Frontal cortex (tissue), 4 donors: ENCODE results near the gene RPRD1A. TPM values are rescaled to one million over a fixed set of nuclear protein-coding genes. Genes with fewer than 3 reads are reported as not detected.
"Not testable (repeated sequence)": the region's sequence is repeated elsewhere in the genome, so short reads cannot be mapped to it uniquely, and the experiment has no call there.

ENCODE experiments used
- DNase-seq, 2 donors: peaks; one replicate each; pipeline ENCODE4 v3.0.0; 2012; ENCODE audit warnings: low spot score in 2 of 2
- FAIRE-seq: peaks from 2 replicates; lab custom pipeline; 2012; peaks lifted over from hg19 to GRCh38; lab: Jason Lieb, UNC
- total RNA-seq: library from RNA; depleted of rRNA; stranded (reverse); fragments of >200 nt; gene quantifications from one replicate; pipeline ENCODE4 v1.2.3, GENCODE V29; 2014
- donor health status: control.
- donor health status: control.
- donor health status: control.

RPRD1A gene
- total RNA-seq, 1 donor from 2014 or later = 143 TPM

GRCh38 chr18:36081118-36081517, 13.8 kb upstream of the RPRD1A start:
- DNase-seq, FAIRE-seq: not testable (repeated sequence)

DNA sequence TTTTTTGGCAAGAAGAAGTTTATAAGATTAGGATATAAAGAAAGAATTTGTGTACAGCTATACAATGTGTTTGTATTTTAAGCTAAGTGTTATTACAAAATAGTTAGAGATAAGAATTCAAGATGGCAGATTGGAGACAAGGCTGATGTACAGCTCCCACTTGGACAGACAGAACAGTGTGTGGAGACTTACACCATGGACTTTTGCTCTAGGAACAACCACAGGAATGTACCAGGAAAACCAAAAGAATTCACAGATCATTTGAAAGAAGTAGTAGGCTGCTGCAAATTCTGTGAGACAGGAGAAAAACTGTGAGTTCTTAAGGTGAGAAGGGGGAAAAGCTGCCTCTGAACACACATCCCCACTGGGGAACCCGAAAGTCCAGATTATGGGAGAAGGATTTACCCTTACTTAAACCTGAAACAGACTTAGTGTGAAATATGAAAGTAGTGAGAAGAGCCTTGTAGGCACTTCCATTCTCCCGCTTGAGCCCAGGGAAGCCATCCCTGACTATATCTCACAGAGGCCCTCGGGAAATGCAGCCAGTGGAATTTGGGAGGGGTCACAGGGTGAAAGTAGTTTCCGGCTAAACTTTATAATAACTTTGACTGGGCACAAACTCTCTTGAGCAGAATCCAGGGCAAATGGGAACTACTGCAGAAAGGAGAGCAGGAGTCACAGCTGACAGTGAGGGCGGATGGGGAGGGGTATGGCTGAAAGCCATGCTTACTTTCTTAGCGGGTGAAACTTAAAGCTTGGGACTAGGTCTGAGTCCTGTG, 11.6 kb upstream of the RPRD1A start:
- DNase-seq = no peak
- no peak for FAIRE-seq

- not testable (repeated sequence) for FAIRE-seq
These were observed 10.4 kb upstream of the RPRD1A start for GRCh38 chr18:36077764-36078163.

DNA sequence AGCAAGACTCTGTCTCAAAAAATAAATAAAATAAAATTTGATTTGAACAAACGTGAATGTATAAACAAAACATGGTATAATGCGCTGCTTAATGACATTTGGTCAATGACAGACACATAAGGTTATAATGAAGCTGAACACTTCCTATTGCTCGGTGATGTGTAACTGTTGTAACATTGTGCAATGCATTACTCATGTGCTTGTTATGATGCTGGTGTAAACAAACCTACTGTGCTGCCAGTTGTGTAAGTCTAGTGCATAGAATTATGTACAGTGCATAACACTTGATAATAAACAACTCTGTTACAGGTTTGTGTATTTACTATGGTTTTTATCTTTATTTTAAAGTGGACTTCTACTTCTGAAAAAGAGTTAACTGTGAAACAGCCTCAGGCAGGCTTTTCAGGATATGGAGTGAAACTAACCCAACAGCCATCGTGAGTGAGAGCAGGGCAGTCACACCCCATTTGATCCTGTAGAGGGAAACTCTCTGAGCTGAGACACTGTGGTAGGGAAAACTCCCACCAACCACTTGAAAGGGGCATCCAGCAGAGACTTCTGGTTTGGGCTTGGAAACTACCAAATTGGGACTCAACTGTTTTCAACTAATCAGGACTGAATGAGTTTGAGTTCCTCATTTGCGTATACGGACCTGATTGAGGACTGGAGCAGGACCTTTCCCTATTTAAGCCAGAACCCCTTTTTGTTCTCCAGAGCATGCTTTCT, 8.7 kb upstream of the RPRD1A start:
- DNase-seq = no peak

More at GRCh38 chr18:36077764-36078163, 10.4 kb upstream of the RPRD1A start:
- not testable (repeated sequence) for DNase-seq

GRCh38 chr18:36074435-36074834, 7.1 kb upstream of the RPRD1A start:
- no peak for FAIRE-seq
- no peak for DNase-seq

More for the DNA sequence above, 8.7 kb upstream of the RPRD1A start:
- no peak for FAIRE-seq

GRCh38 chr18:36073676-36074075, 6.3 kb upstream of the RPRD1A start:
- no peak for DNase-seq
- FAIRE-seq = no peak

GRCh38 chr18:36072406-36072805, 5.0 kb upstream of the RPRD1A start:
- not testable (repeated sequence) for DNase-seq, FAIRE-seq

GRCh38 chr18:36066686-36067054, 689 bp downstream of the RPRD1A start:
- DNase-seq (no peak), FAIRE-seq (no peak)

DNA sequence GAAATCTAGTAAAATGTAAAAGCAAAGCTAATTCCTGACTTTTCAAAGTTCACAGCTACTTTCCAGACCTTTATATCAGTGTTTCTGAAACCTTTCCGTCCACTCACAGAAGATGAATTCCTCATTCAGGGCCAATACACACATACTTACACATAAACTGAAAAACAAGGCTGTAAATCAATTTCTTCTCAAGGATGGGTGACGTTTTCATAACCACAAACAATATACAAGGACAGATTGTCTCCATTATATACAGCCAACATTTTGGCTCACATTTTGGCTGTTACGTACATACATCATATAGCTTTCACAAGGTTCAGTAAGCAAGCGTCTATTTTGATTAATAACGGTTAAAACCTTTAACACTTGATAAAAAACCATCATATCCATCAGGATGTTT, 1.4 kb downstream of the RPRD1A start:
- DNase-seq = no peak
- no peak for FAIRE-seq

GRCh38 chr18:36064809-36065079, 2.6 kb downstream of the RPRD1A start:
- not testable (repeated sequence) for DNase-seq, FAIRE-seq

- FAIRE-seq = no peak
- DNase-seq = no peak
These were observed 3.1 kb downstream of the RPRD1A start for GRCh38 chr18:36064027-36064808.

- DNase-seq (no peak), FAIRE-seq (no peak)
These were observed 8.7 kb downstream of the RPRD1A start for GRCh38 chr18:36058674-36059073.

- DNase-seq (no peak), FAIRE-seq (no peak)
These were observed 15.6 kb downstream of the RPRD1A start for GRCh38 chr18:36051760-36052159.

DNA sequence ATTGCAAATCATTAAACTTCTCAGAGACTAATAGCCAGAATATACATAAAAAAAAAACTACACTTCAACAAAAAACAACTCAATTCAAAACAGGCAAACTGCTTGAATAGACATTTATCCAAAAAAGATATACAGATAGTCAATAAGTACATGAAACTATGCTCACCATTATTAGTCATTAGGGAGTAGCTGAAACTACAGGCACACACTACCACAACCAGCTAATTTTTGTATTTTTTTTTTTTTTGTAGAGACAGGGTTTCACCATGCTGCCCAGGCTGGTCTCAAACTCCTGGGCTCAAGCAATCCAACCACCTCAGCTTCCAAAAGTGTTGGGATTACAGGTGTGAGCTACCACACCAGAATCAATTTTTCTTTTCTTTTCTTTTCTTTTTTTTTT, 16.9 kb downstream of the RPRD1A start:
- FAIRE-seq (no peak), DNase-seq (no peak)

DNA sequence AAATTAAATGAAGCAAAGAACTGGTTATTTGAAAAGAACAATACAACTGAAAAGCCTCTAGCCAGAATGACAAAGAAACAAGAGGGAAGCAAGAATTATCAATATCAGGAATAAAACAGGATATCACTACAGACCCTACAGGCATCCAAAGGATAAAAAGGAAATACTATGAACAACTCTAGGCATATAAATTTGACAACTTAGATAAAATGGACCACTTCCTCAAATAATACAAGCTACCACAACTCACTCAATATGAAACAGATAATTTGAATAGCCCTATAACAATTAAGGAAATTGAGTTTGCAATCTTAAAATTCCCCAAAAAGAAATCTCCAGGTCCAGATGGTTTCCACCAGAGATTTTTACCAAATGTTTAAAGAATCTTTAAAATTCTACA, 19.8 kb downstream of the RPRD1A start:
- no peak for FAIRE-seq
- DNase-seq = no peak

DNA sequence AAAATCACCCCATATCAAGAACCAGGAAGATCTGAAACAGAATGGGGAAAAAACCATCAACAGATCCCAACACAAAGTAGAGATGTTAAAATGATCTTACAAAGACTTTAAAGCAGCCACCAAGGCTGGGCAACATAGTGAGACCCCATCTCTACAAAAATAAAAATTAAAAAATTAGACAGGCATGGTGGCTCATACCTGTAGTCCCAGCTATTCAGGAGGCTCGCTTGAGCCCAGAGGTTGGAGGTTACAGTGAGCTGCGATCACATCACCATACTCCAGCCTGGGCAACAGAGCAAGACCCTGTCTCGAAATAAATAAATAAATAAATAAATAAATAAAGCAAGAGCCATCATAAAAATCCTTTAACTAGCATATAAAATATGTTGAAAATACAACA, 20.5 kb downstream of the RPRD1A start:
- FAIRE-seq = no peak

DNA sequence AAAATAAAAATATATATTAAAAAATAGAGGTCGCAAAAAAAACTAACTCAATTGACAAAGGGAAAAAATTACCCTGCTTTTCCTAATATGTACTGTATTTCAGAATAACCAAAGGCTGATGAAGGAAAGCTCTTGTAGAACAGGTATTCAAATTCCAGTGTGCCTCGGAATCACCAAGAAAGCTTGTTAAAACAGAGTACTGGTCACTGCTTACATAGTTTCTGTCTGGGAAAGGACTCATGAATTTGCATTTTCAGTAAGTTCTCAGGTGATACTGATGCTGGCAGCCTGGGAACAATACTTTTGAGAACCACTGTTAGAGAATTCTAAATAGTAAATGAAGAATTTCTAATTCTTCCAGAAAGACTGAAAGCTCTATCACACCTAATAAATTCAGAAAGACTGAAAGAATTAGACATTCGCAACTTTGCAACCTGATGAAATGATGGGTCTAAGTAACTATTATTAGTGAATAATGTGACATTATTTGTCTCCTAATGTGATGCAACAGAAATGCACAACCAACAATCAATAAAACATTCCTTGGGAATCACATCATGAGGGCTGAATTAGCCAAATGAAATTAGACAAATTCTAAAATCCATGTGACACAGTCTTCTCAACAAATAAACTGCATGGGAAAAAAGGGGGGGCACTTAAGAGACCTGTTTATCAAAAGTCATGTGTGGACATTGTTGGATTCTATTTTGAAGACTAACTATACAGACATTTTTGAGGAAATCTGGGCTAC, 21.9 kb downstream of the RPRD1A start:
- FAIRE-seq (no peak), DNase-seq (no peak)

More for the DNA sequence above, 20.5 kb downstream of the RPRD1A start:
- no peak for DNase-seq

- FAIRE-seq (no peak), DNase-seq (no peak)
These were observed 24.2 kb downstream of the RPRD1A start for GRCh38 chr18:36043153-36043552.

DNA sequence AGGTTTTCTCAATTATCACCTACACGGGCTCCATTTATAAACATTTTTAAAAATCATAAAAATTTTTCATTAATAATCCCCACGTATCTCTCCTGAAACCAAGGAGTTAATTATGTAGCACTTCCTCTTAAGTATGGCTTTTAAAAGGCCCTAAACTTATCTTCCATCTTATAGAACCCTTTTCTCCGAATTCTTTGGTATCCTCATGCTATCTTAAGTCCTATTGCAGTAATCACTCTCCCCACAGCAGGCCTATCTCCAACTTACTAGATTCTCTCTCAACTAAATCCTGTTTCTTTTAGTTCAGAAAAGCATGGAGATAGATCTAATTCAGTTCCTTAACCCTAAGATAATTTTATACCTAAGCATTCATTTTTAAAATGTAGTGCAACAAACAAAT, 26.2 kb downstream of the RPRD1A start:
- FAIRE-seq (no peak), DNase-seq (no peak)

DNA sequence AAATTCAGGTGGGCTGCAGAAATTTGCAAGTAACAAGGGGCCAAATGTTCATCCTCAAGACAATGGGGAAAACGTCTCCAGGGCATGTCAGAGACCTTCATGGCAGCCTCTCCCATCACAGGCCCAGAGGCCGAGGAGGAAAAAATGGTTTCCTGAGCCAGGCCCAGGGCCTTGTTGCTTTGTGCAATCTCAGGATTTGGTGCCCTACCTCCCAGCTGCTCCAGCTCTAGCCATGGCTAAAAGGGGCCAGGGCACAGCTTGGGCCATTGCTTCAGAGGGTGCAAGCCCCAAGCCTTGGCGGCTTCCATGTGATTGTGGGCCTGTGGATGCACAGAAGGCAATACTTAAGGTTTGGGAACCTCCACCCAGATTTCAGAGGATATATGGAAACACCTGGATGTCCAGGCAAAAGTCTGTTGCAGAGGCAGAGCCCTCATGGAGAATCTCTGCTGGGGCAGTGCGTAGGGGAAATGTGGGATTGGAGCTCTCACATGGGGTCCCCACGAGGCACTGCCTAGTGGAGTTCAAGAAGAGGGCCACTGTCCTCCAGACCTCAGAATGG, 29.2 kb downstream of the RPRD1A start:
- FAIRE-seq (no peak), DNase-seq (no peak)
